Prostate gland (tissue), 2 donors: Measurements from ENCODE around the gene TAF1L.

Experiments
- POLR2A ChIP-seq: fragments of 450-650 bp; IDR thresholded peaks from one replicate; pipeline ENCODE4 v1.6.1; 2016; ENCODE audit warnings: antibody characterized with exemption, mild to moderate bottlenecking
- TF ChIP-seq, protein P1 (sequence below), 4 experiments: fragments of 200-600 bp in 2 of 4; fragments of 450-650 bp in 2 of 4; sonication (generic) in 2 of 4; IDR thresholded peaks; 1 replicate in 3 of 4; 2 replicates in 1 of 4; pipeline ENCODE4 v1.5.1; 2016 to 2019; ENCODE audit warnings: antibody characterized with exemption in 4 of 4, mild to moderate bottlenecking in 2 of 4, moderate library complexity in 2 of 4

DNA sequence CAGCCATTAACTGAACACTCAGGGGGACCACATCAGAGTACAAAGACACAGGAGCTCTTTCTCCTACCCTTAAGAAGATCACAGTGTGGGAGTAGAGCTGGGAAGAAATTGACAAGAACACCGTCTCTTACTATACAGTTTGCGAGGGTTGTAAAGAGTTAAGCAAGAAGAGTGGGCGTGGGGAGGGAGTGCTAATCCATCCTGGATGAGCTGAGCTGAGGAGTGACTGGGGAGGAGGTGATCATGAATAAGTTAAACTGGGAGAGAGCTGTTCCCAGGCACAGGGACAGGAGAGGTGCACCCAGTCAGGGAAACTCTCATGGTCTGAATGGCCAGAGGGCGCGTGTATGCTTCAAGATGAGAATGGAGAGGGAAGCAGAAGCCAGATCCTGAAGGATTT is 17.2 kb downstream of the TAF1L start:
- no peak for TF ChIP-seq POLR2A
- TF ChIP-seq, protein P1, sequence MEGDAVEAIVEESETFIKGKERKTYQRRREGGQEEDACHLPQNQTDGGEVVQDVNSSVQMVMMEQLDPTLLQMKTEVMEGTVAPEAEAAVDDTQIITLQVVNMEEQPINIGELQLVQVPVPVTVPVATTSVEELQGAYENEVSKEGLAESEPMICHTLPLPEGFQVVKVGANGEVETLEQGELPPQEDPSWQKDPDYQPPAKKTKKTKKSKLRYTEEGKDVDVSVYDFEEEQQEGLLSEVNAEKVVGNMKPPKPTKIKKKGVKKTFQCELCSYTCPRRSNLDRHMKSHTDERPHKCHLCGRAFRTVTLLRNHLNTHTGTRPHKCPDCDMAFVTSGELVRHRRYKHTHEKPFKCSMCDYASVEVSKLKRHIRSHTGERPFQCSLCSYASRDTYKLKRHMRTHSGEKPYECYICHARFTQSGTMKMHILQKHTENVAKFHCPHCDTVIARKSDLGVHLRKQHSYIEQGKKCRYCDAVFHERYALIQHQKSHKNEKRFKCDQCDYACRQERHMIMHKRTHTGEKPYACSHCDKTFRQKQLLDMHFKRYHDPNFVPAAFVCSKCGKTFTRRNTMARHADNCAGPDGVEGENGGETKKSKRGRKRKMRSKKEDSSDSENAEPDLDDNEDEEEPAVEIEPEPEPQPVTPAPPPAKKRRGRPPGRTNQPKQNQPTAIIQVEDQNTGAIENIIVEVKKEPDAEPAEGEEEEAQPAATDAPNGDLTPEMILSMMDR (IDR thresholded peaks at IDR 0.05): no peak
